HG03097 (cell line): ENCODE results near the gene MYCBPAP.

ENCODE experiments used
- ATAC-seq: cut with Tn5 transposase; IDR thresholded peaks from one replicate; pipeline ENCODE4 v1.9.1; 2021; ENCODE audit not compliant: unreplicated experiment, low FRiP score

MYCBPAP gene

GRCh38 chr17:50550661-50551432, 42.6 kb downstream of the MYCBPAP start:
- ATAC-seq: no peak

GRCh38 chr17:50551433-50551815, 43.2 kb downstream of the MYCBPAP start:
- ATAC-seq: no peak

- ATAC-seq: no peak
Observed at GRCh38 chr17:50551884-50552283, 43.6 kb downstream of the MYCBPAP start.

- no peak for ATAC-seq
Observed at GRCh38 chr17:50554201-50554600, 46.0 kb downstream of the MYCBPAP start.

- no peak for ATAC-seq
Observed at GRCh38 chr17:50556803-50557202, 48.6 kb downstream of the MYCBPAP start.

- ATAC-seq: no peak
Observed at GRCh38 chr17:50557630-50558029, 49.4 kb downstream of the MYCBPAP start.

- no peak for ATAC-seq
Observed at GRCh38 chr17:50558091-50558490, 49.9 kb downstream of the MYCBPAP start.

GRCh38 chr17:50558581-50558940, 50.3 kb downstream of the MYCBPAP start:
- ATAC-seq: no peak

GRCh38 chr17:50558941-50559614, 50.8 kb downstream of the MYCBPAP start:
- ATAC-seq: no peak

GRCh38 chr17:50559674-50560184, 51.5 kb downstream of the MYCBPAP start:
- no peak for ATAC-seq

- peak; percentile 76 for ATAC-seq
Observed at GRCh38 chr17:50560185-50560824, 52.1 kb downstream of the MYCBPAP start, which contains the start of gene CACNA1G. Gene CACNA1G, plus strand, starts transcription at chr17:50560715. Its CDS starts 745 bp downstream, at chr17:50561460.

GRCh38 chr17:50560931-50561745, 52.9 kb downstream of the MYCBPAP start:
- no peak for ATAC-seq

- no peak for ATAC-seq
Observed at GRCh38 chr17:50561746-50562141, 53.5 kb downstream of the MYCBPAP start.

- no peak for ATAC-seq
Observed at GRCh38 chr17:50562242-50563091, 54.2 kb downstream of the MYCBPAP start.

GRCh38 chr17:50563092-50563511, 54.9 kb downstream of the MYCBPAP start:
- ATAC-seq: no peak

GRCh38 chr17:50564916-50565315, 56.7 kb downstream of the MYCBPAP start:
- ATAC-seq: no peak

GRCh38 chr17:50565402-50566350, 57.4 kb downstream of the MYCBPAP start:
- ATAC-seq: no peak

GRCh38 chr17:50566886-50567285, 58.6 kb downstream of the MYCBPAP start:
- ATAC-seq: no peak

GRCh38 chr17:50568659-50569058, 60.4 kb downstream of the MYCBPAP start:
- ATAC-seq: no peak
